ENCODE results near the gene SLC25A12. TPM values are rescaled to one million over a fixed set of nuclear protein-coding genes. Genes with fewer than 3 reads are reported as not detected.
A peak's percentile ranks its signal among the peaks of the same experiment; 100 is the strongest.

The SLC25A12 gene
- total and polyA plus RNA-seq, 2 of the 13 experiments (the other 11 are each of a cell fraction or from before 2014, with no cell fraction given): 8.1 to 15.9 TPM

DNA sequence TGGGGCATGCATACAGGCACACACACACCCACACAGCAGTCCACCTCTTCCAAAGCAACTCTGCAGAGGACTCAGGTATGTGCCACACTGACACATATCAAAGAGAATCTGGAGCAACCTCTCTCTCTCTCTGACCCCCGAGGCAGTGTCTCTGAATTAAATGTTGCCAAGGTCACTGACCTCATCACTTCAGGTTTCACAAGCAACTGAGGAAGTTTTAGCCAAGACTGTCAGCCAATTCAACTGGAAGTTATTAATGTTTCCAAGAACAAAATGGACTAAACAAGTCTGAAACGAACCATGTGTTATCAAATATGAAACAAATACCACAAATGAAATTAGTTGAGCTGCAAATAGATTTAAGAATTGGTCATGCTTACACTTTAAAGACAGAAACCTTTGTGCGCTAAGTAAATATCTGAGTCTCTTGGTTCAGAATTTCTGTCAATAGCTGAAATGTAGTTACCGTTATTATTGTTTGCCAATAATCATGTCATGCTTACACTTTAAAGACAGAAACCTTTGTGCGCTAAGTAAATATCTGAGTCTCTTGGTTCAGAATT, 86.1 kb downstream of the SLC25A12 start (continued):
- TF ChIP-seq ZSCAN25 (CRISPR knock-in tag; IDR thresholded peaks at IDR 0.05) (no peak), ZSCAN22 (CRISPR knock-in tag; IDR thresholded peaks at IDR 0.05) (no peak), FOXJ3 (CRISPR knock-in tag; IDR thresholded peaks at IDR 0.05; ENCODE audit: borderline replicate concordance) (0 out of 2 replicates have a peak, but pooled peaks have one; percentile 53), ZNF766 (CRISPR knock-in tag; IDR thresholded peaks at IDR 0.05; ENCODE audit: borderline replicate concordance) (no peak), FOSL2 (CRISPR knock-in tag; IDR thresholded peaks at IDR 0.05) (peak; percentile 62), MTA1 (CRISPR knock-in tag; IDR thresholded peaks at IDR 0.05; ENCODE audit: borderline replicate concordance) (no peak), ESRRA (CRISPR knock-in tag; IDR thresholded peaks at IDR 0.05; ENCODE audit: low read depth) (no peak)
- TF ChIP-seq, protein P1, sequence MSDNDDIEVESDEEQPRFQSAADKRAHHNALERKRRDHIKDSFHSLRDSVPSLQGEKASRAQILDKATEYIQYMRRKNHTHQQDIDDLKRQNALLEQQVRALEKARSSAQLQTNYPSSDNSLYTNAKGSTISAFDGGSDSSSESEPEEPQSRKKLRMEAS (IDR thresholded peaks at IDR 0.05): 0 out of 2 replicates have a peak, but pooled peaks have one; percentile 24
- TF ChIP-seq, protein P2, sequence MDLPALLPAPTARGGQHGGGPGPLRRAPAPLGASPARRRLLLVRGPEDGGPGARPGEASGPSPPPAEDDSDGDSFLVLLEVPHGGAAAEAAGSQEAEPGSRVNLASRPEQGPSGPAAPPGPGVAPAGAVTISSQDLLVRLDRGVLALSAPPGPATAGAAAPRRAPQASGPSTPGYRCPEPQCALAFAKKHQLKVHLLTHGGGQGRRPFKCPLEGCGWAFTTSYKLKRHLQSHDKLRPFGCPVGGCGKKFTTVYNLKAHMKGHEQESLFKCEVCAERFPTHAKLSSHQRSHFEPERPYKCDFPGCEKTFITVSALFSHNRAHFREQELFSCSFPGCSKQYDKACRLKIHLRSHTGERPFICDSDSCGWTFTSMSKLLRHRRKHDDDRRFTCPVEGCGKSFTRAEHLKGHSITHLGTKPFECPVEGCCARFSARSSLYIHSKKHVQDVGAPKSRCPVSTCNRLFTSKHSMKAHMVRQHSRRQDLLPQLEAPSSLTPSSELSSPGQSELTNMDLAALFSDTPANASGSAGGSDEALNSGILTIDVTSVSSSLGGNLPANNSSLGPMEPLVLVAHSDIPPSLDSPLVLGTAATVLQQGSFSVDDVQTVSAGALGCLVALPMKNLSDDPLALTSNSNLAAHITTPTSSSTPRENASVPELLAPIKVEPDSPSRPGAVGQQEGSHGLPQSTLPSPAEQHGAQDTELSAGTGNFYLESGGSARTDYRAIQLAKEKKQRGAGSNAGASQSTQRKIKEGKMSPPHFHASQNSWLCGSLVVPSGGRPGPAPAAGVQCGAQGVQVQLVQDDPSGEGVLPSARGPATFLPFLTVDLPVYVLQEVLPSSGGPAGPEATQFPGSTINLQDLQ (CRISPR knock-in tag; IDR thresholded peaks at IDR 0.05): no peak
- TF ChIP-seq, protein P3, sequence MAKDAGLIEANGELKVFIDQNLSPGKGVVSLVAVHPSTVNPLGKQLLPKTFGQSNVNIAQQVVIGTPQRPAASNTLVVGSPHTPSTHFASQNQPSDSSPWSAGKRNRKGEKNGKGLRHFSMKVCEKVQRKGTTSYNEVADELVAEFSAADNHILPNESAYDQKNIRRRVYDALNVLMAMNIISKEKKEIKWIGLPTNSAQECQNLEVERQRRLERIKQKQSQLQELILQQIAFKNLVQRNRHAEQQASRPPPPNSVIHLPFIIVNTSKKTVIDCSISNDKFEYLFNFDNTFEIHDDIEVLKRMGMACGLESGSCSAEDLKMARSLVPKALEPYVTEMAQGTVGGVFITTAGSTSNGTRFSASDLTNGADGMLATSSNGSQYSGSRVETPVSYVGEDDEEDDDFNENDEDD (CRISPR knock-in tag; IDR thresholded peaks at IDR 0.05; ENCODE audit: borderline replicate concordance): no peak
- TF ChIP-seq, protein P4, sequence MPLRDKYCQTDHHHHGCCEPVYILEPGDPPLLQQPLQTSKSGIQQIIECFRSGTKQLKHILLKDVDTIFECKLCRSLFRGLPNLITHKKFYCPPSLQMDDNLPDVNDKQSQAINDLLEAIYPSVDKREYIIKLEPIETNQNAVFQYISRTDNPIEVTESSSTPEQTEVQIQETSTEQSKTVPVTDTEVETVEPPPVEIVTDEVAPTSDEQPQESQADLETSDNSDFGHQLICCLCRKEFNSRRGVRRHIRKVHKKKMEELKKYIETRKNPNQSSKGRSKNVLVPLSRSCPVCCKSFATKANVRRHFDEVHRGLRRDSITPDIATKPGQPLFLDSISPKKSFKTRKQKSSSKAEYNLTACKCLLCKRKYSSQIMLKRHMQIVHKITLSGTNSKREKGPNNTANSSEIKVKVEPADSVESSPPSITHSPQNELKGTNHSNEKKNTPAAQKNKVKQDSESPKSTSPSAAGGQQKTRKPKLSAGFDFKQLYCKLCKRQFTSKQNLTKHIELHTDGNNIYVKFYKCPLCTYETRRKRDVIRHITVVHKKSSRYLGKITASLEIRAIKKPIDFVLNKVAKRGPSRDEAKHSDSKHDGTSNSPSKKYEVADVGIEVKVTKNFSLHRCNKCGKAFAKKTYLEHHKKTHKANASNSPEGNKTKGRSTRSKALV (CRISPR knock-in tag; IDR thresholded peaks at IDR 0.05): no peak
- TF ChIP-seq, protein P5, sequence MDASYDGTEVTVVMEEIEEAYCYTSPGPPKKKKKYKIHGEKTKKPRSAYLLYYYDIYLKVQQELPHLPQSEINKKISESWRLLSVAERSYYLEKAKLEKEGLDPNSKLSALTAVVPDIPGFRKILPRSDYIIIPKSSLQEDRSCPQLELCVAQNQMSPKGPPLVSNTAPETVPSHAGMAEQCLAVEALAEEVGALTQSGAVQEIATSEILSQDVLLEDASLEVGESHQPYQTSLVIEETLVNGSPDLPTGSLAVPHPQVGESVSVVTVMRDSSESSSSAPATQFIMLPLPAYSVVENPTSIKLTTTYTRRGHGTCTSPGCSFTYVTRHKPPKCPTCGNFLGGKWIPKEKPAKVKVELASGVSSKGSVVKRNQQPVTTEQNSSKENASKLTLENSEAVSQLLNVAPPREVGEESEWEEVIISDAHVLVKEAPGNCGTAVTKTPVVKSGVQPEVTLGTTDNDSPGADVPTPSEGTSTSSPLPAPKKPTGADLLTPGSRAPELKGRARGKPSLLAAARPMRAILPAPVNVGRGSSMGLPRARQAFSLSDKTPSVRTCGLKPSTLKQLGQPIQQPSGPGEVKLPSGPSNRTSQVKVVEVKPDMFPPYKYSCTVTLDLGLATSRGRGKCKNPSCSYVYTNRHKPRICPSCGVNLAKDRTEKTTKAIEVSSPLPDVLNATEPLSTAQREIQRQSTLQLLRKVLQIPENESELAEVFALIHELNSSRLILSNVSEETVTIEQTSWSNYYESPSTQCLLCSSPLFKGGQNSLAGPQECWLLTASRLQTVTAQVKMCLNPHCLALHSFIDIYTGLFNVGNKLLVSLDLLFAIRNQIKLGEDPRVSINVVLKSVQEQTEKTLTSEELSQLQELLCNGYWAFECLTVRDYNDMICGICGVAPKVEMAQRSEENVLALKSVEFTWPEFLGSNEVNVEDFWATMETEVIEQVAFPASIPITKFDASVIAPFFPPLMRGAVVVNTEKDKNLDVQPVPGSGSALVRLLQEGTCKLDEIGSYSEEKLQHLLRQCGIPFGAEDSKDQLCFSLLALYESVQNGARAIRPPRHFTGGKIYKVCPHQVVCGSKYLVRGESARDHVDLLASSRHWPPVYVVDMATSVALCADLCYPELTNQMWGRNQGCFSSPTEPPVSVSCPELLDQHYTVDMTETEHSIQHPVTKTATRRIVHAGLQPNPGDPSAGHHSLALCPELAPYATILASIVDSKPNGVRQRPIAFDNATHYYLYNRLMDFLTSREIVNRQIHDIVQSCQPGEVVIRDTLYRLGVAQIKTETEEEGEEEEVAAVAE (CRISPR knock-in tag; IDR thresholded peaks at IDR 0.05; ENCODE audit: borderline replicate concordance): no peak
